ENCODE results near the gene PSMD10.

PSMD10 gene

GRCh38 chrX:108132876-108133275 lies 41.5 kb upstream of the PSMD10 start:
- no peaks in the 10 kb centered on the region for H3F3A ChIP-seq (ENCODE audit: insufficient read depth, low read length)
- no peak overlapping the region for H3K4me2 ChIP-seq (ENCODE audit: low read length)
- no peaks in the 10 kb centered on the region for H3K9me3 ChIP-seq (ENCODE audit: low read length)
- no peak overlapping the region for H3K27ac ChIP-seq (ENCODE audit: low read depth, low read length, poor library complexity, severe bottlenecking)
- H3K36me3 ChIP-seq (ENCODE audit: insufficient read depth, low read length), result 0 out of 2 replicates have a peak, but pooled peaks cover 4% of the 10 kb centered on the region
- H2AFZ ChIP-seq (ENCODE audit: low read length), result no peak overlapping the region
- no peak overlapping the region for H3K4me3 ChIP-seq (ENCODE audit: low read depth, low read length, poor library complexity, severe bottlenecking)
- H3K27me3 ChIP-seq (ENCODE audit: insufficient read depth, low read length), result no peaks in the 10 kb centered on the region
- H3K4me1 ChIP-seq (ENCODE audit: insufficient read depth, low read length, severe bottlenecking), result no peaks in the 10 kb centered on the region
- no peak for TF ChIP-seq EZH2 (IDR thresholded peaks at IDR 0.05; ENCODE audit: borderline replicate concordance, low read length)
- no peak for TF ChIP-seq CTCF (IDR thresholded peaks at IDR 0.05; ENCODE audit: low read length)
- no peak overlapping the region for H3K9ac ChIP-seq (ENCODE audit: low read length)
- H4K20me1 ChIP-seq (ENCODE audit: insufficient read depth, low read length), result no peaks in the 10 kb centered on the region
- no peaks in the 10 kb centered on the region for H3K9me2 ChIP-seq (ENCODE audit: low read depth, low read length)
- no peaks in the 10 kb centered on the region for H3K79me2 ChIP-seq (ENCODE audit: insufficient read depth, low read length)

- H3K27me3 ChIP-seq (ENCODE audit: insufficient read depth, low read length), result no peaks in the 10 kb centered on the region
- H3K9me2 ChIP-seq (ENCODE audit: low read depth, low read length), result no peaks in the 10 kb centered on the region
- no peaks in the 10 kb centered on the region for H3K9me3 ChIP-seq (ENCODE audit: low read length)
- H4K20me1 ChIP-seq (ENCODE audit: insufficient read depth, low read length), result no peaks in the 10 kb centered on the region
- H3K4me1 ChIP-seq (ENCODE audit: insufficient read depth, low read length, severe bottlenecking), result no peaks in the 10 kb centered on the region
- no peak overlapping the region for H2AFZ ChIP-seq (ENCODE audit: low read length)
- 0 out of 2 replicates have a peak, but pooled peaks cover 4% of the 10 kb centered on the region for H3K36me3 ChIP-seq (ENCODE audit: insufficient read depth, low read length)
- no peak overlapping the region for H3K4me2 ChIP-seq (ENCODE audit: low read length)
- no peaks in the 10 kb centered on the region for H3K79me2 ChIP-seq (ENCODE audit: insufficient read depth, low read length)
- no peaks in the 10 kb centered on the region for H3F3A ChIP-seq (ENCODE audit: insufficient read depth, low read length)
- TF ChIP-seq CTCF (IDR thresholded peaks at IDR 0.05; ENCODE audit: low read length), result no peak
- no peak for TF ChIP-seq EZH2 (IDR thresholded peaks at IDR 0.05; ENCODE audit: borderline replicate concordance, low read length)
- H3K4me3 ChIP-seq (ENCODE audit: low read depth, low read length, poor library complexity, severe bottlenecking), result no peak overlapping the region
- H3K27ac ChIP-seq (ENCODE audit: low read depth, low read length, poor library complexity, severe bottlenecking), result no peak overlapping the region
- H3K9ac ChIP-seq (ENCODE audit: low read length), result no peak overlapping the region
These were observed 40.7 kb upstream of the PSMD10 start for GRCh38 chrX:108132034-108132433.

GRCh38 chrX:108131471-108131870 lies 40.1 kb upstream of the PSMD10 start:
- Histone ChIP-seq H3K4me3 (ENCODE audit: low read depth, low read length, poor library complexity, severe bottlenecking) (no peak overlapping the region), H4K20me1 (ENCODE audit: insufficient read depth, low read length) (no peaks in the 10 kb centered on the region), H3K9ac (ENCODE audit: low read length) (no peak overlapping the region), H3K4me2 (ENCODE audit: low read length) (no peak overlapping the region), H3K9me3 (ENCODE audit: low read length) (no peaks in the 10 kb centered on the region), H3K9me2 (ENCODE audit: low read depth, low read length) (no peaks in the 10 kb centered on the region), H3F3A (ENCODE audit: insufficient read depth, low read length) (no peaks in the 10 kb centered on the region), H2AFZ (ENCODE audit: low read length) (no peak overlapping the region), H3K79me2 (ENCODE audit: insufficient read depth, low read length) (no peaks in the 10 kb centered on the region), H3K27me3 (ENCODE audit: insufficient read depth, low read length) (no peaks in the 10 kb centered on the region), H3K4me1 (ENCODE audit: insufficient read depth, low read length, severe bottlenecking) (no peaks in the 10 kb centered on the region), H3K27ac (ENCODE audit: low read depth, low read length, poor library complexity, severe bottlenecking) (no peak overlapping the region), H3K36me3 (ENCODE audit: insufficient read depth, low read length) (0 out of 2 replicates have a peak, but pooled peaks cover 4% of the 10 kb centered on the region)
- no peak for TF ChIP-seq CTCF (IDR thresholded peaks at IDR 0.05; ENCODE audit: low read length)
- no peak for TF ChIP-seq EZH2 (IDR thresholded peaks at IDR 0.05; ENCODE audit: borderline replicate concordance, low read length)
